Measurements from ENCODE around the gene ZNF366.

The ZNF366 gene

DNA sequence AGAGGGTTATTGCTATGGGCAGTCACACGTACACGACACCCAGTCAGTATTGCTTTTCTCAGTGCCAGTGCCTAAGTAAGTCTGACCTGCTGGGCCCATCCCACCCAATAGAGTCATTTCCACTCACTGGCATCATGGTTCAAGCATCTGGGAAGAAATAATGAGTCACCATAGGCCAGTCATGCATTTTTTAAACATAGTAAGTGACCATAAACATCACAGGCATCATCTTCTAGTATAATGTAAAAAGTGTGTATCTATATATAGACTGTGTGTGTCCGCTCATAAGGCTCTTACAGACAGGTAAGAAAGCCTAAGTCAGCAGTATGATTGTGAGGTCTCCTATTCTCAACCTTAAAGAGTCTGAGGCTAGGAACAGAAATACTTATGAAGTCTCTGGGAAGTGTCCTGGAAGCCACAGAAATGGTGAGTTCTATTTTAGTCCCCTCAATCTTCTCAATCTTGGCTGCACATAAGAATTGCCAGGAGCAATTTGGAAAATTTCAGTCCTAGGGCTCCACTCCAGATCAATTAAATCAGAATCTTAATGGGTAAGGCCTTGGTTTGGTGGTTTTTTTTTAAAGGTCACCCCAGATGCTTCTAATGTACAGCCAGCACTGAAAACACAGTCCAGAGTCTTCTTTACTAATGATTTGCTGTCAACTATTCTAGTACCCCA lies 65.2 kb downstream of the ZNF366 start:
- no peak for DNase-seq (ENCODE audit: low read depth in 1 of 2, low spot score in 1 of 2)

DNA sequence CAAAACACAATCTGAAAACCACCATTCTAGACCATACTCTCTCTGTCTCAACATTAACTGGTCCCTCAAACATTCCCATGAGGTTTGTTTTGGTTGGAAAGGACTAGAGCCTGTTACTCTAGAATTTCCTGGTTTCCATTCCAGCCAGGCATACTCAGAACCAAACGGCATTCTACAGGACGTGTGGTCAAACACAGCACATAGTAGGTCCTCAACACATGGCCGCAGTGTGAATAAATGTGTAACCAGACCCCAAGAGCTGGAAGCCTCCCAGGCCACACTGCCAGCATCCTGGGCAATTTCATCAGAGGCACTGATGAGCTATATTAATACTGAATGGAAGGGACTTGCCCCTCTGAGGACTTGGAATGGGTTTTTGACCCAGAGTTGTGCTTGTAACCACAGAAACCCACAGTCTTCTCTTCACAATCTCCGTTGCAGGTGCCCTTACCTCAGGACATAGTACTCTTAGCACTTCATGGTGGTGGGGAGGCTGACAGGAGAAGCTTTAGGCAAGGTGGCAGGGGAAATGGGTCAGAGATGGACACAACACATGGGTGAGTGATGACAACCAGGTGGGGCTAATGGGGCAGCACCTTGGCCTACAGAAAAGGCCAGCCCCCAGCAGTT lies 66.0 kb downstream of the ZNF366 start:
- no peak for DNase-seq (ENCODE audit: low read depth in 1 of 2, low spot score in 1 of 2)

DNA sequence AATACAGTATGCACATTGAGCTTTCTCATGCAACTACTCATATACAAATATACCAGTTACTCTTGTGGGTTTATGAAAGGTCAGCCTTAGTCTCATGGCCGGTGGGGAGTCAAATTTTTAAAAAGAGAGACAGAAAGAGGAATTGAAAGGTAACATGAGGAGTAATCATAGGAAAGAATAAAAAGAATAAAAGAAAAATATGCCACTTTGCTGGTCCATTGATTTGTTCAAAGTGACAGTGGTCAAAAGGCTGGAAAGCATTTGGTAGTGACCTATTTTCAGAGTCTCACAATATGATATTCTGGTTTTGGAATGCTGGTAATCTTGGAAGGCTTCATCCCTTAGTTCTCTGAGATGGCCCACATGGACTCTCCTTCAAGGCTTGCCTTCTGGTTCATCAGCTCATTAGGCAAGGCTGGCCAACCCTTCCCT lies 67.0 kb downstream of the ZNF366 start:
- no peak for DNase-seq (ENCODE audit: low read depth in 1 of 2, low spot score in 1 of 2)

DNA sequence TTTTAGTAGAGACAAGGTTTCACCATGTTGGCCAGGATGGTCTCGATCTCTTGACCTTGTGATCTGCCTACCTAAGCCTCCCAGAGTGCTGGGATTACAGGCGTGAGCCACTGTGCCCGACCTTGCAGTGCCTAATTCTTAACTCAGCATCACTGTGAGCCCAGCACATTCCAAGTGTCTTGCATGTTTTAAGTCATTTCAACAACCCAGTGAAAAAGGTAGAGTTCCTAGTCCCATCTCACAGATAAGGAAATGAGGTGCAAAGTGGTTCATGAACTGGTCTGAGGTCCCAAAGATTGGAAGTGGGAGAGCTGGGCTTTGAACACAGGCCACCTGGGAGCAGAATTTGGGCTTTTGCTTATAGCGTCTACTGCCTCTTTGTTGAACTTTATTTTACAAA lies 68.0 kb downstream of the ZNF366 start:
- no peak for DNase-seq (ENCODE audit: low read depth in 1 of 2, low spot score in 1 of 2)

DNA sequence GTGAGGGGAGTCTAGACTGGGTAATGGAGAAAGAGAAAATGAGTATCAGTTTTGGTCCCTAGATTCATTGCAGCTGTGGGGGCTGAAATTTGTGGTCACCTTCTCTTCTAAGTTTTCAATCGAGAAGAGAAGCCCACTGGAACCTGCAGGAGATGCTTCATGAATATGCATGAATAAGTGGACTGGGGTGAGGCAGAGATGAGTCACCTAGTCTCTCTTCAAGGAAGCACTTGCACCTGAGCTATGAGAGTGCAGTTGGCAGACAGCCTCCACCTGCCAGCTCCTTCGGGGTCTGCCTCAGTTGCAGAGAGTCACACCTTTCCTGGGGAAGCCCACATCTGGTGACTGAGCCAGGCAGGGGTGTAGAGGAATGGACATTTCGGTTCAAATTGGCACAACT lies 69.1 kb downstream of the ZNF366 start:
- DNase-seq (ENCODE audit: low read depth in 1 of 2, low spot score in 1 of 2), result no peak

DNA sequence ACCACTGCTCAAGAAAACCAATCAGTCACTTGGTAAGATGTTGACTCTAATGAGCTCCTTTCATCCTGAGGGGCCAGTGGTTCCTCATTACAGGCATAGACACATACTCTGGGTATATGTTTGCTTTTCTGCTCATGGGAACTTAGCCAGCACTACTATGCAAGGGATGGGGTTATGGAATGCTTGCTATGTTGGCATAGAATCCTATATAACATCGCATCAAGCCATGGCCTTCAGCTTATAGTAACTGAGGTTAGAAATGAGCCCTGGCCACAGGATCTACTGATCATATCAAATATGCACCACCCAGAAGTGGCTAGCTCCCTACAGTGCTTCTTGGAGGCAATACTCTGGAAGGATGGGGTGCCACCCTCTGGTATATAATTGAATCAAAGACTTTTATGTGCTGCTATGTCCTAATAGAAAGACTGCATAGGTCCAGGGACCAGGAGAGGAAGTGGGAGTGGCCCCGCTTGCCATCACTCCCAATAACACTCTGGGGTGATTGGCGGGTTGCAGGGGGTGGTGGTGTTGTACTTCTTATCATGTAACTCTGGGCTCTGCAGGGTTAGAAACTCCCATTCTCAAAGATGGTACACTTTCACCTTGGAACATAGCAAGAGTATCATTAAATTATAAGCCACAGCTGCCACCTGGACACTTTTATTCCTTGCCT lies 70.3 kb downstream of the ZNF366 start:
- DNase-seq (ENCODE audit: low read depth in 1 of 2, low spot score in 1 of 2), result no peak

DNA sequence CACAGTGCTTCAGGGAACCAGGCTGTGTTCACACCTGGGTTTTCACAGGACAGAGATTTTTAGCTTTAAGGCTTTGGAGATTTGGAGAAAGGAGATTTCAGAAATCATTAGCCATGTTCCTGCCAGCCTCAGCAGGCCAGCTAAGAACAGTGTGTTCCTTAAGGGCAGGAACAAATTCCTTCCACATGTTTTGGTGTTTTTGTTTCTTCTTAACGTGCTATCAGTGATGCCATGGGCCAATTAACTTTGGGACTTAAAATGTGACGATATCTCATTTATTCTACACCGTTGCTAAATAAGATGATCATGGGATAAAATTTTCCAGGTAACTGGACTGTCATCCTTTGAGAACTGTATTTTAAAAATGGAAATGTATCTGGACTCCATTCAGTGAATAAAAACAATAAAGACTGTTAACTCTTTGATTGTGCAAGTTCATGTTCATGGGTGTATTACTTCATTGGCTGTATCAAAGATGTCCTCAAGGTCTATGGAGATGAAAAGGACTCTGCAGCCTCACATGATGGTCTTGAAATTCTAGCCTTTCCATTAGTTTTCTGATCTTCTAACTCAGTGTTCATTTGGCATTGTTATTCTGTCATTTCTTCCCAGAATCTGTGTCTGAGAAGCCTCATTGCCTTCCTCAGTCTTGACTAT lies 72.3 kb downstream of the ZNF366 start:
- no peak for DNase-seq (ENCODE audit: low read depth in 1 of 2, low spot score in 1 of 2)

DNA sequence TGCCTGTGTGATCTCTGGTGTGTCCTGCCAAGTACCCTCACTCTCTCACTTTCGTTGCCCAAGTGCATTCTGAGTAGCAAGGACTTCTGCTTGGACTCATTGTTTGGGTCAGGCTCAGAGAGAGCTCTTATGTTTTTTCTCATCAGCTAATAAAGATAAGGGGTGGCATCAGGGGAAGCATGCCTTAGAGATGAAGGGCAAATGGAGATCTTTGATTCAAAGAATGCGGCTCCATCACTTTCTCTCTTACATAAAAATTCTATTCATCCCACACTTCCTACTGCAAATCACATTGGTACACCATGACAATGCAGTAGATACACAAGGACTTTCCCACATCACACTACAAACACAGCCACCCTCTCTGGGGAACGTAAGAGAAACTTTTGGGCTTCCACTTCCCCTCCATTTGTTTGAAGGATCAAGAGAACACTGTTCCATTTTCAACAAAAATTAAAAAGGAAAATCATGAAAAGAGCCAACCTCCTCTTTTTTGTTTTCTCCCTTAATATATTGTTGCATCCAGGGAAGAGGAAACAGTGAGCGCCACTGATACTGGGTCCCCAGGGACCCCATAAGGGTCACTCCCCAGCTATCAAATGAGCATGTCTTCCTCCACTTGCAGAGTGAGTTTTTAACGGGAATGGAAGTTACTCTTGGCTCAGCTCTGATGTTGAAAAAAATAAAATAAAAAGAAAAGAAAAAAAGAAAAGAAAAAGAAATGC lies 73.0 kb downstream of the ZNF366 start:
- DNase-seq (ENCODE audit: low read depth in 1 of 2, low spot score in 1 of 2), result no peak

DNA sequence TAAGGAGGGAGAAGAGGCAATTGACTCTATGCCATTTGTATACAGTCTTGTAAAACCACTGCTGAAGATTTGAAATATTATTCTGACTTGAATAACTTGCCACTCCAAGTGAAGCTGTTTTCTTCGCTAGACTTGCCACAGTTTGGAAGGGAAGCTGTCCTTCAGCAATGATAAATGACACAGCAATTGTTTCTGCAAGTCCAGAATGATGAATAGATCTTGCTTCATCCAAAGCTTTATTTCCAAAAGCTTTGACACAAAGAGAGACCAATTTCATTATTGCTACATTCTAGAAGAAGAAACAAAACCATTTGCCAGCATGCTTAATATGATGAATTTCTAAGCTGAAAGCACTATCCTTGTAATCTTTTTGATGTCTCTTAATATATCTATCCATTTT lies 73.7 kb downstream of the ZNF366 start:
- no peak for DNase-seq (ENCODE audit: low read depth in 1 of 2, low spot score in 1 of 2)

DNA sequence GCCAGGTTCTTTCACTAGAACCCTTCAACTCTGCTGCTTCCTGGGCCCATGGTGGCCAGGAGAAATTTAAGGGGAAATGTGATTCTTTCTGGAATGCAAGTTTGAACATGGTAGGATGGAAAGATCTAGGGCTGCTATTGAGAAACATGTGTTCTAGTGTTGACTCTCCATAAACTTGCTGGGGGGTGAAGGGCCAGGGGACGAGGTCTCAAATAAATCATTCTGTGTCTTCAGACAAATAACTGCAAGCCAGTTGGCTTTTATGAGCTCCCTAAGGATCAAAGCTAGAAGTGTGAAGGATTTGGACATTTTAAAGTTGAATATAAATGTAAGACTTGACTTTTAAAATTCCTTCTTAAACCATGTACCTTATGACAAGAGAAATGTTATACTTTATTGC lies 78.5 kb downstream of the ZNF366 start:
- no peak for DNase-seq (ENCODE audit: low read depth in 1 of 2, low spot score in 1 of 2)

DNA sequence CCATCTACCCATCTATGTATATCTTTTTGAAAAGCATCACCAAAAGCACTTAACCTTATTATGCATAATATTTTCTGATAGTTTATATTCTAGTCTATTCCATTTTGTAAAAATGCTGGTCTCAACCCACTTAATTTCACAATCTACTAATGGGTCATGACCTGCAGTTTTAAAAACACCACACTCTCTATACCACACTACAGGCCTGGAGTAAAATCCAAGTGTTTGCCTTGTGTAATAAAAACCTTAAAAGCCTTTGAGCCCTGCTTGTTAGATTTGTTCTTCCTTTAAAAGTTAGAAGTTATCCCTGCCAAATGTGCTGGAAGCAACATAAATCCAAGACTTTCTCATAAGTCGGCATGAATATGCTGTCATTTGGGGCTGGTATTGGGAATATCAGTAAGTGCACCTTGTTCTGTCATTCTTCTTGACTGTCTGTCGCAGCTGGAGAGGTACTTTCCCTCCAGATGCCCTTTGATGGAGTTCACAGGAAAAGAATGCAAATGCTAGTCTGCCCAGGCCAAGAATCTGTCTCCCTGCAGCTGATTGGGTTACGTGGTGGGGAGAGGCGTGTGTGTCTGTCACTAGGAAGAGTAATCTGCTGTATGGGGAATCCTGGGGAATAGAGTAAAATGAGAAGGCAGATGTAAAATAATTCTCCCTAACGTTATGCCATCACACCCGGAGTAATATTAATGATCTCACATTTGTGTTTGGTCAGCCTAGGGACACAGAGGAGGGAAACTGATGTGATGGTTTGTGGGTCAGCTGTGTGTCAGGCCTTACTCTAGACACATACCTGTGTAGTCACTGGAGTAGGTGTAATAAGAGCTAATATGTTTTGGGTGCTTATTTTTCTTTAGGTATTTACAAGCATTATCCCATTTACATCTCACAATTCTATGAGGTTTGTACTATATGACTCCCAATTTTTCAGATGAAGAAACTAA lies 79.4 kb downstream of the ZNF366 start:
- no peak for DNase-seq (ENCODE audit: low read depth in 1 of 2, low spot score in 1 of 2)

DNA sequence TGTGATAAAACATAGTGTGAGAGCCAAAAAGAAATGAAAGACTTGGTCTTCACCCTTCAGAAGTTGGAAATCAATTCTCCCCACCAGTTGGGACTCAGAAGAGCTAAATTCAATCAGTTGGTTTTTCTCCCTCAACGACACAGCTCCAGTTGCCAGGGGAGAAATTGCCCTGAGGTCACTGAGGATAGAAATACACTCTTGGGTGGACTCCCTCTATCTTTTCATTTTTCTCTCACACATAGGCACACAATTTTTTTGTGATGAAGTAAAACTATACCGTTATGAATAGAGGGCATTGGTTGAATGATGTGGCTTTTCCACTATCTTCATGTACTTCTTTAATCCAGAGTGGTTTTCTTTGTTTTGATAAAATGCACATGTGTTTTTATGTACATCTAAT lies 80.2 kb downstream of the ZNF366 start:
- DNase-seq (ENCODE audit: low read depth in 1 of 2, low spot score in 1 of 2), result no peak

DNA sequence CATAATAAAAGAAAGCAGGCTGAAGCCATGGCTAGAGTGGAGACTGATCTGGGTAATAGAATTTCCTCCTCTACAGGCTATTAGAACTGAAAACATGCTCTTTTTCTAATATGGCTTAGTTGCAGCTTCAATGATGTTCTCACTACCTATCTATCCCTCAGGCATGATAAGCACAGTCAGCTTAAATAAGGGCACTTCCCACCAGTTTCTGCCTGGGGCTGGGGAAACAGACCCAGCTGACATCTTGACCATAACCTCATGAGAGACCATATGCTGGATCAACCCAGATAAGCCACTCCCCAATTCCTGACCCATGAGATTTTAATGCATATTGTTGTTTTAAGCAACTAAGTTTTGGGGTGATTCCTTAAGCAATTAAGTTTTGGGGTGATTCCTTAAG lies 81.2 kb downstream of the ZNF366 start:
- no peak for DNase-seq (ENCODE audit: low read depth in 1 of 2, low spot score in 1 of 2)

DNA sequence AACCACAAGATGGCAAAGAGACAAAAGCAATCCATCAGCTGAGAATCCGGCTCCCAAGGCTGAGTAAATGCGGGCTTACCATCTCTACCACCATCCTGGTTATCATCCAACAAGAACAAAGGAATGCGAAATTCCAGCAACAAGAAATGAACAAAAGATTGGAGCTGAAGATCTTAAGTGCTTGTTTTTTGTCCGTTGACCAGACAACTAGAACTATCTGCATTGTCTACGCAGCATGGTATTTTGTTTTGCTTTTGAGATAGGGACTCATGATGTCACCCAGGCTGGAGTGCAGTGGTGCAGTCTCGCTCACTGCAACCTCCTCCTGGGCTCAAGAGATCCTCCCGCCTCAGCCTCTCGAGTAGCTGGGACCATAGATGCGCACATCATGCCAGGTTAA lies 88.9 kb downstream of the ZNF366 start:
- no peak for DNase-seq (ENCODE audit: low read depth in 1 of 2, low spot score in 1 of 2)

DNA sequence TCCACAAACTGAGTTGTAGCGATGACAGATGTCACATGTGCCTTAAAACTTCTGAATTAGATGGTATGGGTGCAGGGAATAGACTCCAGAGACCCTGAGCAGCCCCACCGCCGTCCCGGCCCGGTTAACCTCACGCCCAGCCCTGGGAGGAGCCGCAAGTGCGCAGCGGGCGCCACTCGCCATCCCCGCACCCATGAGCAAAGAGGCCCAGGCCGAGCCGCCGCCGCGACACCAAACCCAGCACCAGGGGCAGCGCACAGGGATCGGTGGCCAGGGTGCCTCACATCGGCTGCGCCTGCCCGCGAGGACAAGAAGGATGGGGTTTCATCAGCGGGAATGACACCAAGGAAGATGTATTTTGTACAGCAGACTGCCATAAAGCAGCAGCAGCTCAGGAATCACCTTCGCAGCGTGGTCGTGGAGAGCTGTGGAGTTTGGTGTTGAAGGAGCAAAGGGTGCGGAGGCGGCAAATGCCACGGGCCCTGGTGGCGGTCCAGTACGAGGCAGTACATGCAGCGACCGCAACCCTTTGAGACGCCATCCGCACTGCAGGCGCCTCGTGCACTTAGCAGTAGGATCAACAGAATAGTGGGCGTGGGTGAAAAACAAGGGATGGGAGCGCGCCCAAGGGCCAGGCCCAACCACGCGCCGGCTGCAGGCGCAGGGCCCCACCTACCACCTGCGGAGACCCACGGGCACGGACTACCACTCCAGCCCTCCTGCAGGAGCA lies 89.7 kb downstream of the ZNF366 start:
- no peak for DNase-seq (ENCODE audit: low read depth in 1 of 2, low spot score in 1 of 2)

DNA sequence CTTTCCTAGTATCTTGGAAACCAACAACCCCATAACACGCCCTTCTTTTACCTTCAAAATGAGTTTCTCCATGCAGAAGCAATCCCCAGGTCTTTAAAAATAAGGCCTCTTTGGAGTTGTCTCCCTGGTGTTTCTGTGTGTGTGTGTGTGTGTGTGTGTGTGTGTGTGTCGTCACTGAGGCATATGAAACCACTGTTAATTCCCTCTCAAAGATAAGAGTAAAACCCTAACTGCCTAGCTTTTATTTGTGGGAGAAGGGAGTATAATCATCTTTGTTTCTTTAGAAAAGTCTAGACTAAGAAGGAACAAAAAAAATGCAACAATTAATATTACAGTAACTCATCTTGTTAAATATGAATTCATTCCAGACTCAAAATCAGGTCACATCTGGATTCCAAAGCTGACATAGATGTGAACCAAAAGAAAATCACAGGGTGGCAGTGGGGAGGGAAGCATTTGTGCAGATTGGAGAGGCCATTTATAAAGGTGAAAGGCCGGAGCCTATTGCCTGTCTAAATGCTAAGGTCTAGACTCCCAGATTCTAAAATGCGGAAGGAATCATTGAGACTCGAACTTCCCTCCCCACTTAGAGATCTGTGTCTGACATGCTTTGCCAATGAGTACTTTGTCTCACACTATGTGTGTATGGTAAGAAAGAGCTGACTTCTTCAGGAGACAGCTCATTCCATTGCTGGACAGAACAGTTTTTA lies 91.4 kb downstream of the ZNF366 start:
- DNase-seq (ENCODE audit: low read depth in 1 of 2, low spot score in 1 of 2), result no peak

DNA sequence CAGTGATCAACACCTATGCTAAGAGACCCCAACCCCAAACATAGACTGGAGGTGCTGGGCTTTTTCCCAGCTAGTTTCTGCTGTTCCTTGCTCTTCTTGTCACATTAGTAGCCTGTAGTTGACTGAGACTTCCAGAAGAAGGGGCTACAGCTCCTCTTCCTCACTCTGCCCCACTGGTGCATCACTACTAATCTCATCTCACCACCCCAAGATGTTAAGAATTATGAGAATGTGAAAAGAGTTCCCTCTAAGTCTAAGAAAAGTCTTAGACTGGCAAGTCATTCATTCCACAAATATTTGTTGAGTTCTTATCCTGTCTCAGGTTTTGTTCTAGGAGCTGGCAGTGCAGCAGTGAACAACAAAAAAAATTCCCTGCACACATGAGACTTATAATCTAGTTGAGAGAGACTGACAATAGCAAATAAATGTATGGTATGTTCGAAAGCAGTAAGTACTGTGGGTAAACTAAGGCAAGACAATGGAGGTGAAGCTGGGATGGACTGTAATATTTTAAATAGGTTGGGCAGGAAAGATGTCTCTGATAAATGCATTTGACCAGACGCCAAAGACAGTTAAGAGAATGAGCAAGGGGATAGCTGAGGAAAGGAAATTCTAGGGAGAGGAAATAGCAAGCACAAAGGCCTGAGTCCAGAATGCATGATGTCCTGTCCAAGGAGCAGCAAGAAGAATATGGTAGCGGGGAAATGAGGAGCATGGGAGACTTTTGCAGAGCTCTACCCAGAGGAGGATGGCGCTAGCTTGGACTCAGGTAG lies 94.7 kb downstream of the ZNF366 start:
- no peak for DNase-seq (ENCODE audit: low read depth in 1 of 2, low spot score in 1 of 2)

DNA sequence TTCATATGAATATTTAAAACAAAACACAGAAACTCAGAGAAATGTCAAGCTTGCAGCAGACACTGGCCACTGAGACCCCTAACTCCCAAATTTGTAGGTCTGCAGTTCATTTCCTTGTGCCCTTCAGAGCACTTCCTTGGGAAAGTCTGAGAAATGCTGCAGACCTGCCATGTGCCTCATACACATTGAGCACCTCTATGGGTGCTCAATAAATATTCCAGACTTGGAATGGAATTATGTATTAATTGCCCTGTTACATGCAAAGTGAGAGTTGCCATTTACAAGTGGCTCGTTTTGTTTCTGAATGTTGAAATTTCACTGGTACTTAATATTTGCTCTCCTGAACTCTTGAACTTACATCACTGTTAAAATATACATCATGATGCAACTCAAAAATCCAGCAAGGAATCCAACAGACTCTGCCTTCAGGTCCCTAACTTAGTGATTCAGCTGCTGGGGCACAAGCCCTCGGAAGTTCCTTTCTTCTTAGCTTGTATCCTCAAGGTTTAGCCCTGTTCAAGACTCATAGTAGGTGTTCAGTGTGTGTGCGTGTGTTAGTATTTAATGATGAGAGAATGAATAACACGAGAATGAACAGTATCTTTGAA lies 96.4 kb downstream of the ZNF366 start:
- DNase-seq (ENCODE audit: low read depth in 1 of 2, low spot score in 1 of 2), result no peak
